HG02870 (cell line): ENCODE measurements around the gene DPP8.
A peak's percentile ranks its signal among the peaks of the same experiment; 100 is the strongest.

ENCODE experiments used
- ATAC-seq: cut with Tn5 transposase; IDR thresholded peaks from one replicate; pipeline ENCODE4 v1.9.1; 2021; ENCODE audit warnings: mild to moderate bottlenecking, moderate library complexity; ENCODE audit not compliant: unreplicated experiment

Gene DPP8

DNA sequence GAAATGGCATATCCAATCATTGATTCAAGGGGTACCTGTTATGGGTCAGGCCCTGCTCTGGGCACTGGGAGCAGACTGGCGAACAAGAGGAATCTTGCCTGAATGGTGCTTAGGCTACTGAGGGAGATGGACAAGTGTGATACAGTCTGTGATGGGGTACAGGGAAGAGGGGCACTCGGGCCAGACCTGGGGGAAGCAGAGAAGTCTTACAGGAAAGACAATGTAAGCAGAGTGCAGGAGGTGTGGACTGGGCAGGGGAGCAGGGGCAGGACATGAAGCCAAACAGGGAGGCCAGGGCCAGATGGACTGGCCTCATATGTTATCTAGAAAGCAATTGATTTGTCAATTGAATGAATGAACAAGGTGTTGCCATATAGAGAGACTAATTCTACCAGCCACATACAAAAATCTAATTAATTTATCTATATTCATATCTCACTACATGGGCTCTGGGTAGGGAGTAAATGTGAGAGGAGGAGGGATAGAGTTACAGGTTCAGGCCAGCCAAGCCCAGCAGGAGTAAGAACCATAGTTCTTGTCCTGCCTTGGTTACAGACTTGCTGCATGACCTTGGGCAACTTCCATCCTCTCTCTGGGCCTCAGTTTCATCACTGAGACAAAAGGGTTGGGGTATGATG lies 91.2 kb downstream of the DPP8 start:
- ATAC-seq: no peak

GRCh38 chr15:65424683-65425082 lies 92.8 kb downstream of the DPP8 start:
- no peak for ATAC-seq

DNA sequence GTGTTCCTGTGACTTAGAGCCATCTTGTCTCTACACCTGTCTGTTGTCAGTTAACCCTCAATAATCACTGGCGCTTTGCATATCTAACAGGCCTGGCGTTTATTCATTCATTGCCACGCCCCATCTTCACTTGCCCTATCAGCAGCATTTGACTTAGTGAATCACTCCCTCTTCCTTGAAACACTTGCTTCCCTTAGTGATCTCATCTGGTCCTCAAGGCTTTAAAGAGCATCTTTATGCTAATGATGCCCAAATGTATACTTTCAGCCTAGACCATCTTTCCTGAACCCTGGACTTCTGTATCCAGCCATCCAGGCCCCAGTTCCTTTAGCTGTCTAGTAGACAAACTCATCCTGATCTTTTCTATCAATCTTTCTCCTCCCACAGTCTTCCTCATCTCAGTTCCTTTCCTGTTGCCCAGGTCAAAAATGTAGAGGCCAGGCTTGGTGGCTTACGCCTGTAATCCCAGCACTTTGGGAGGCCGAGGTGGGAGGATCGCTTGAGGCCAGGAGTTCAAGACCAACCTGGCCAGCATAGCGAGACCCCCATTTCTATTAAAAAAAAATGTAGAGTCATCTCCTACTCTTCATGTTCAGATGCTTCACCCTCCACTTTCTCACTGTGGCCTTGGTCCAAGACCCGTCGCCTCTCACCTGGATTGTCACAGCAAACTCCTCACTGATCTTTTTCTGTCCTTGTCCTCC lies 93.4 kb downstream of the DPP8 start:
- ATAC-seq: no peak

GRCh38 chr15:65423150-65423975 lies 94.1 kb downstream of the DPP8 start:
- ATAC-seq: no peak

DNA sequence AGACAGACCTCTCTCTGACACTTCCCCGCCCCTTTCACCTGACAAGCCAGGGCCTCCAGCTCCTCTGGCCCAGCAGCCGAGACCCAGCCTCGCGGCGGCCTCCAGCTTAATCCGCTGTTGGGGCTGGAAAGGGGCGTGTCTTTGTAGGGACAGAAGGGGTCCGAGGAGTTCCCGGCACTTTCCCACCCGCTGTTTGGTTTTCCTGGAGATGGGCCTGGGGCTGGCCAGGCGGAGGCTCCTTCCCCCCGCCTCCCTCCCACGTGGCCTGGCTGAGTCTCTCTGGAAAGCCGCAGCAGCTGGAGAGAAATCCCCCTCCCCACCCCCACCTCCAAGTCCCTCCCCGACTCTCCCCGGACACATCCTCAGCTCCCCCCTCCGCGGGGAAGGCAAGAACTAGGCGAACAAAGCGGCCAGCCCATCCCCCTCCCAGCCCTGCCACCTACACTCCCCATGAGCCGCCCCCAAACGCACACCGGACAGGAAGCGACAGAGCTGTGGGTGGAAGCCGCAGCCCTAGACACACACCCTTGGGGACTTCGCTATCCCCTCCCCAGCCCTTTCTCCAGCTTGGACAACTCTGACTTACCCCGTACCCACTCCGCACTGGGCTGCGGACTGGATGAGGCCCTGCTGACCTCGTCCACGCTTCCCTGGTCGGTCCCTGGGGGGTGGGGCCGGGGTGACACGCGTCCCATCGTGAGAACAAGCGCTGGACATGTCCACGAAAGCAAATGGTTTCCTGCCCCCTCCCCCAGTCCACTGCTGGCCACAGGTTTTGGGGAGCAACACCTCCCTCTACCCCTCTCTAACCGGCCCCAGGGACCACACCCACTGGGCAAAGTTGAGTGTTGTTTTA lies 95.9 kb downstream of the DPP8 start:
- peak; percentile 64 for ATAC-seq

- no peak for ATAC-seq
Observed at GRCh38 chr15:65420975-65421359, 96.5 kb downstream of the DPP8 start.

DNA sequence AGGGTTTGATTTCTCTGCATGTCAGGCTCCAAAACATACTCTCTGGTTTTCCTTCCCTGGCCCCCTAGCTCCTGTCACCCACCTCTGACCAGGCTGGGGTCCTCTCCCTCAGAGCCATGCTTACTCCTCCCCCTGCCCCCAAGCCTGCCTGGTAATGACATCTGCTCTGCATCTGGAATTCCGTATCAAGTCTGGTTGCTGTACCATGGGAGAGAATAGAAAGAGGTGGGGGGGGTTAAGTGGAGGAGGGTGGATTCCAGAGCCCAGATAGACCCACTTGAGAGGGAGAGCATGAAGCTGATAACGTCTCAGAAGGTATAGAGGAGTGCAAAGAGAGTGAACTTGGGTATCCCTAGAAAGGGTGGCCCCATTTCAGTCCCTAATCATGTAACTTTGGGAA lies 98.9 kb downstream of the DPP8 start:
- ATAC-seq: no peak

DNA sequence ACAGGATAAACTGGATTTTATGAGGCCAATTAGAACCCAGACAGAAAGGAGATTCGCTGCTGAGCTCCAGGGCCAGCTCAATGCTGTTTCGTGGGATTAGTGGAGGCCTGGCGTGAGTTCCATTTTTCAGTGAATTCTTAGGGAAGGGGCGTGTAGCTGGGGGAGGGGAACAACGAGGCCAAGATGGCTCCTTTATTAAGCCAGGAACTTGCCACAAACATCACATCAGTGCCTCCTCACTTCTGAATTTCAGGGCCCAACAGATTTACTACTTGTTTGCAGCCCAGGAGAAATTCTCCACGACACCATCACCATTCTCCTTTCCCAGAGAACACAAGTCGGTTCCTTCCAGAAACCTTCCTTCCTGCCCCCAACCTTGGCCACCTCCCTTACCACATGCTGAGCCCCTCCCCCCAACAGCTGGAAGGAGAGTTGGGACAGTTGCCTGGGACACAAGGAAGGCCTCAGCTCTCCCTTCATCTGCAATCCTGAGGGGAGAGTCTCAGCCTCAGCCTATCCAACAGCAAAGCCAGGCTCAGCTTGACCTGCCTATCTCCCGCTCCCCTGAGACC lies 100.6 kb downstream of the DPP8 start:
- ATAC-seq: no peak

DNA sequence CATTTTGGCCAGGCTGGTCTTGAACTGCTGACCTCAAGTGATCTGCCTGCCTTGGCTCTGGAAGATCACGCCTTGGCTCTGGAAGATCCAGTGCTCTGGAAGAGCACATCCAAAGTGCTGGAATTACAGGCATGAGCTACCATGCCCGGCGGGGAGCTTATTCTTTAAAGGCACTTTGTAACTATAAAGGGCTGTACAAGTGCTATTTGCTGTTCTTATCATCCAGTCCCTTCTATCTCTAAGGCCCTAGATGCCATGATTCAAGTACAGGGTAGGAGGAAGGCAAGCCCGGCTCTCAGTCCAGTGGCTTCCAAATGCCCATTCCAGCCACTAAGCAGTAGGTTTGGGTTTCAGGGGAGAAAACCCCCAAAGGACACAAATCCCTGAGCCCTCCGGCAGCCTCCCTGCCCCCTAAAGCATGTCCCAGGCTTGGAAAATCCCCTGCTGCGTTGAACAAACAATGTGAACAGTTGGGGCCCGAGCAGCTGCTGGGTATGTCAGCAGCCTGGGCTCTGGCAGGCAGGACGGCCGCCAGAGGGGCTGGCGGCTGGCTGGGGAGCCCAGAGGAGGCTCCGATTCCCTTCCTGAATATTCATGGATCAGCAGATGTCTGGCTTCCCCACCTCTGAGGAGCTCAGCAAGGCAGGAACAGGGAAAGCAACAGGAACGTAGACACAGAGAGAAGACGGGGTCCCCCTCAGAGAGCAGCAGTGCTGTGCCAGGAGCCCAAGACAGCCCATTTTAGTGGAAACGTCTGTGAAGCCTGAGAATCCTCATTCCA lies 102.5 kb downstream of the DPP8 start:
- ATAC-seq: no peak

DNA sequence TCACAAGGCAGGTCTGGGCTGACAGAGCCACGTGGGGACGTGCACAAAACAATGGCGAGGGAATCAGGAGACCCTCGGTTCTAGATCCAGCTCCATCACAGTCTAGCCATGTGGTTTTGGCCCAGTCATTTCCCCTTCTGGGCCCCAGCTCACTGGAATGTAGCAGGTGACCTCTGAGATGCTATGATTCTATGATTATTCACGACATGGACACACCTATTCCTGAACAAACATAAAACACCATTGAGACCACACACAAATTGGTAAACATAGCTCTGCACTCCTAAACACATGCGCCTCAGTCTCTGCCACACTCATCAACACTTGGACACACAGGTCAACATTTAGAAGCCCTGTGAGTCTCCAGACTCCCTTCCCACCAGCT lies 103.7 kb downstream of the DPP8 start:
- ATAC-seq: no peak

DNA sequence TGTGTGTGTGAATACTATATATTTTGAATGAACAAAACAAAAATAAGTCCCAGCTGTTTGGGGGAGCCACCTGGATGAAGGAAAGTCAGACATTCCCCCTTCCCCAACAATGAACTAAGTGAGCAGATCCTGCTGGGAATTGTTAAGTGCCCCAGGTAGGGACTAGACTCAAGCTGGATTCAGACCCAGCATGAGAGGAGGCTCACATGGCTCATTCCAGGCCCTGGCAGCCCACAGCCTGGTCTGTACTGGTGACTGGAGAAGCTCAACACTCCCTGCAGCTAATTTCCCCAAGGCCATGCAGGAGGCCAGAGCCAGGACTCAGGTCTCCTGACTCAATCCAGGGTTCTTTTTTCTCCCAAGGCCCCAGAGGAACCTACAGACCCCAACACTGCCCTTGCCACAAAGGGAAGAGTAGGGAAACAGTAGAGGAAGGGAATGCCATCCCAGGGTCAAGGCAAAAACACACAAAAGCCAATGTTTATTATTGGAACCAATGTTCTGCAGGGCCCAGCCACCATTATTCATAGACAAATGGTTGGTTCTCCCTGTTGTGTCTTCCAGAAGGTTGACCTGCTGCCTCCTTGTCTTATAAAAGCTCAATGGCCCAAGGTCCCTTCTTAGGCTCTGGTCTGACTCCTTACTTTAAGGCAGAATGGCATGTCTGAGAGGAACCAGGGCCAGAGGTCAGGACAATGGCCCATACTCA lies 104.3 kb downstream of the DPP8 start:
- no peak for ATAC-seq

- no peak for ATAC-seq
Observed at GRCh38 chr15:65412556-65412955, 104.9 kb downstream of the DPP8 start.

DNA sequence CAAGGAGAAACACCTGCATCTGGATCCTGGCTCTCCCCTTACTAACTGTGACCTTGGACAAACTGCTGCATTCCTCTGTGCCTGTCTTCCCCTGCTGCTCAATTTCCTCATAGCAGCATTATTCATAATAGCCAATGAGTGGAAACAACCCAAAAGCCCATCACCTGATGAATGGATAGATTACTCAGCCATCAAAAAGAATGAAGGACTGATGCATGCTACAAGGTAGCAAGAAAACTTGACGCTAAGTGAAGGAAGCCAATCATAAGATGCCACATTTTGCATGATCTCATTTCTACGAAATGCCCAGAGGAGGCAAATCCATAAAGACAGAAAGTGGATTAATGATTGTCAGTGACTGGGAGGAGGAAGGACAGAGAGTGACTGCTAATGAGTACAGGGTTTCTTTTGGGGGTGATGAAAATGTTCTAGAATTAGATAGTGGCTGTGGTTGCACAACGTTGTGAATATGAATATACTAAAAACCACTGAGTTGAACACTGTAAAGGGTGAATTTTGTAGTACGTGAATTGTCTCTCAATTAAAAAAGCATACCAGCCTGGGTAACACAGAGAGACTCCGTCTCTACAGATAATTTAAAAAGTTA lies 105.9 kb downstream of the DPP8 start:
- no peak for ATAC-seq

- ATAC-seq: no peak
Observed at GRCh38 chr15:65410972-65411371, 106.5 kb downstream of the DPP8 start.

DNA sequence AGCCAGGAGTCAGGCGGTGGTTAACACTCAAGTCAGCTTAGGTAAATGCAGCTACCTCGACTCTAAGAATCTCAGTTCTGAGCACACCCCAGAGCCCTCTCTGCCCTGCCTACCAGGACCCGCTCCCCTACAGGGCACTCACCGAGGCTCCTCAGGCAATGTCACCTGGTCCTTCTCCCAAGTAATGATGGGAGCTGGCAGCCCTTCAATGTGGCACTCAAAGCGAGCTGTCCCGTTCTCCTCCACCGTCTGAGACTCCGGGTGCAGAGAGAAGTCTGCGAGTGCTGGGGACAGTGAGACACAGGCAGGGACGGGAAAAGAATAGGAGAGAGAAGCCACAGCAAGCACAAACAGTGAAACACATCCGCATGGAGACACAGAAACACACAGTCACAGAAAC lies 107.5 kb downstream of the DPP8 start:
- ATAC-seq: no peak

DNA sequence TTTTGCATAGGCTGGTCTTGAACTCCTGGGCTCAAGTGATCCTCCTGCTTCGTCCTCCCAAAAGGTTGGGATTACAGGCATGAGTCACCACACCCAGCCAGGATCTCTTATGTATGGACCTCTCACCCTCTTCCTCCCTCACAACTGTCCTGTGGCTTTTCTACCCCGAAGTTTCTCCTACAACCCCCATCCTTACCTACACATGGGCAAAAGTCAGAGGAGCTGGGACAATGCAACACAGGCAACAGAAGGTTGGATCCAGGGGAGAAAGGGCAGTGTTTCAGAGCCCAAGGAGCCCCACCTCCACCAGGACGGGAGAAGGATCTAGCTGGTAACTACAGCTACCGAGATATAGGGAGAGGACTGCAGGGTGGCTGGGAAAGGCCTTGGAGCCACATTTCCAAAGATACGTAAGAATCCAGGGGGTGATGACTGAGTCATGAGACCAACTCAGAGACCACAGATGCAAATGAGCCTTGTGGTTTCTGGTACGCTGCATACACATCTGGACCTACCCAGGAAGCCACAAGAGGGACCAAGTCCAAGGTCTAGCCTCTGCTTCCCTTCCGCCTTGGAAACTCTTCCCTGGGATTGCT lies 108.4 kb downstream of the DPP8 start:
- ATAC-seq: no peak

GRCh38 chr15:65408324-65409035 lies 109.0 kb downstream of the DPP8 start:
- ATAC-seq: no peak

DNA sequence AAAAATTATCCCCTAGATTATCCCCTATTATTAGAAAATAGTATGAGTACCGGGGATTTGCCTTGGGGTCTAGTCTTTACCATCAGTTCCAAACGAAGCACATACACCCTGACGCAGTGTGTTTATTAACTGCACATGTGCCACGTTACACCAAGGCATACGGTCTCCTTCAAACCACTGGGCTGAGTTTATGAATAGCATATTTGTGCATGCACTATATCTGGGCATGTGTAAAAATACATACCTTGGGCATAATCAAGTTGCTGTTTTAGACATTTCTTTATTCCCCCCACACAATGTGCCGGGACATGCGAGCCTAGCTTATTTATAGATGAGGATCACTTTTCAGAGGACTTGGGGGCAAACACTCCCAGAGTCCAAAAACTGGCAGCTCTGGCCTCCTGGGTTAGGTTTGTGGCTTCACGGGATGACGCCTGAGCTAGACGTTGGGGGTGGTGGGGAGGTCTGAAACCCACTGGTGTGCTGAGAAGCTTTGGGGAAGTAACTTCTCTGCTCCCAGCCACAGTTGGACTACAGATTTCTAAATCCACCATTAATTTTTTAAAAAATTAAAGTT lies 111.0 kb downstream of the DPP8 start:
- no peak for ATAC-seq
